HCT116 (cell line): ENCODE measurements around the gene CTXND1. TPM values are rescaled to one million over a fixed set of nuclear protein-coding genes. Genes with fewer than 3 reads are reported as not detected.

Experiments
- ATAC-seq: fragments of 200-7000 bp; cut with Tn5 transposase; 2 replicates; pipeline ENCODE4 v1.9.1; 2020; ENCODE audit warnings: mild to moderate bottlenecking, moderate library complexity
- BruUV-seq: library from RNA; stranded (reverse); fragments of 400-500 nt; replicated peaks from 2 replicates; lab custom pipeline; 2021; lab: Mats Ljungman, UMichigan
- CTCF ChIA-PET: fragments of 300-600 bp; sonication (Branson Sonifier 250); formaldehyde crosslinking; loops from one replicate; lab custom pipeline; 2021; ENCODE audit warnings: antibody characterized with exemption; lab: Charles Lee
- POLR2A ChIA-PET: fragments of 300-600, 350-600 bp; sonication (Branson Sonifier 250); formaldehyde crosslinking; loops from one replicate; lab custom pipeline; 2021; ENCODE audit warnings: antibody characterized with exemption; lab: Charles Lee
- RAD21 ChIA-PET, 2 experiments: fragments of 300-600 bp; sonication (Branson Sonifier 250); formaldehyde crosslinking; loops; one replicate each; lab custom pipeline; 2023; ENCODE audit warnings: low total read pairs in 2 of 2; ENCODE audit not compliant: uncharacterized antibody in 2 of 2, unreplicated experiment in 2 of 2, low non-redundant PET in 1 of 2; lab: Charles Lee
- DNase-seq: peaks from one replicate; pipeline ENCODE4 v3.0.0-alpha.2; 2010; ENCODE audit warnings: low read depth, low spot score
- H2AFZ ChIP-seq: fragments of 200-600 bp; shearing (Covaris generic), sonication (generic); 2 replicates; pipeline ENCODE4 v1.6.1; 2017; ENCODE audit warnings: low read depth, mixed run types, mixed read lengths, antibody characterized with exemption, low read length; ENCODE audit not compliant: poor library complexity, severe bottlenecking
- H3K27ac ChIP-seq: 2 replicates; pipeline ENCODE4 v1.5.1; 2012; ENCODE audit warnings: low read depth, low read length
- H3K27me3 ChIP-seq: fragments of 200-600 bp; sonication (generic); 2 replicates; pipeline ENCODE4 v1.6.1; 2016; ENCODE audit warnings: mixed run types, low read length, mixed read lengths; ENCODE audit not compliant: insufficient read depth
- H3K36me3 ChIP-seq, 2 experiments: fragments of 200-500 bp in 1 of 2; fragments of 200-600 bp in 1 of 2; sonication (Bioruptor generic) in 1 of 2; sonication (generic) in 1 of 2; 2 replicates each; pipeline versions ENCODE4 v1.5.1 to v1.6.1; 2014 to 2016; ENCODE audit warnings: low read length in 2 of 2, inconsistent platforms in 1 of 2, mixed read lengths in 1 of 2, mixed run types in 1 of 2; ENCODE audit not compliant: insufficient read depth in 2 of 2, control insufficient read depth in 1 of 2
- H3K4me1 ChIP-seq, 2 experiments: fragments of 200-600 bp in 1 of 2; sonication (generic) in 1 of 2; 2 replicates each; pipeline versions ENCODE4 v1.5.1 to v1.6.1; 2012 to 2017; ENCODE audit warnings: low read length in 2 of 2, inconsistent platforms in 1 of 2, mild to moderate bottlenecking in 1 of 2, mixed read lengths in 1 of 2, mixed run types in 1 of 2, moderate library complexity in 1 of 2; ENCODE audit not compliant: insufficient read depth in 2 of 2, control insufficient read depth in 1 of 2
- H3K4me2 ChIP-seq: fragments of 200-600 bp; sonication (generic); 2 replicates; pipeline ENCODE4 v1.6.1; 2017; ENCODE audit warnings: mixed run types, low read length, mixed read lengths
- H3K4me3 ChIP-seq, 2 experiments: fragments of 200-600 bp in 1 of 2; sonication (generic) in 1 of 2; replicated peaks in 1 of 2; 2 replicates each; pipeline ENCODE4 v1.5.1; 2011 to 2016; ENCODE audit warnings: low read length in 2 of 2, control low read depth in 1 of 2, low read depth in 1 of 2, mild to moderate bottlenecking in 1 of 2, mixed read lengths in 1 of 2, mixed run types in 1 of 2
- H3K79me2 ChIP-seq: fragments of 200-600 bp; sonication (generic); 2 replicates; pipeline ENCODE4 v1.6.1; 2017; ENCODE audit warnings: mild to moderate bottlenecking, mixed run types, low read length, moderate library complexity, mixed read lengths; ENCODE audit not compliant: insufficient read depth
- H3K9ac ChIP-seq: fragments of 200-600 bp; sonication (generic); 2 replicates; pipeline ENCODE4 v1.6.1; 2016; ENCODE audit warnings: low read length, mixed read lengths
- H3K9me2 ChIP-seq: fragments of 200-600 bp; sonication (generic), shearing (Covaris generic); 2 replicates; pipeline ENCODE4 v1.6.1; 2017; ENCODE audit warnings: mixed run types, mild to moderate bottlenecking, moderate library complexity; ENCODE audit not compliant: insufficient read depth
- H3K9me3 ChIP-seq, 2 experiments: fragments of 200-500 bp in 1 of 2; fragments of 200-600 bp in 1 of 2; sonication (Bioruptor generic) in 1 of 2; sonication (generic) in 1 of 2; 2 replicates each; pipeline ENCODE4 v1.6.1; 2014 to 2017; ENCODE audit warnings: low read length in 2 of 2, mixed read lengths in 2 of 2, inconsistent platforms in 1 of 2, low read depth in 1 of 2, mild to moderate bottlenecking in 1 of 2, mixed run types in 1 of 2, moderate library complexity in 1 of 2; ENCODE audit not compliant: control insufficient read depth in 1 of 2, insufficient read depth in 1 of 2
- H4K20me1 ChIP-seq: fragments of 200-600 bp; sonication (generic), shearing (Covaris generic); 2 replicates; pipeline ENCODE4 v1.6.1; 2017; ENCODE audit warnings: mixed run types, mild to moderate bottlenecking, moderate library complexity; ENCODE audit not compliant: insufficient read depth
- EZH2 ChIP-seq: fragments of 200-600 bp; sonication (generic); IDR thresholded peaks from 2 replicates; pipeline ENCODE4 v1.6.1; 2017; ENCODE audit warnings: antibody characterized with exemption, mixed run types
- EZH2phosphoT487 ChIP-seq: fragments of 200-600 bp; IDR thresholded peaks from 2 replicates; pipeline ENCODE4 v1.6.1; 2018; ENCODE audit warnings: antibody characterized with exemption, borderline replicate concordance
- FOSL1 ChIP-seq: IDR thresholded peaks from 2 replicates; pipeline ENCODE4 v1.6.1; 2012; ENCODE audit warnings: low read depth
- RAD21 ChIP-seq: IDR thresholded peaks from 2 replicates; pipeline ENCODE4 v1.6.1; 2012; ENCODE audit warnings: low read depth, mild to moderate bottlenecking
- REST ChIP-seq: IDR thresholded peaks from 2 replicates; pipeline ENCODE4 v1.6.1; 2012; ENCODE audit warnings: low read depth
- SIN3A ChIP-seq: IDR thresholded peaks from 2 replicates; pipeline ENCODE4 v1.6.1; 2012; ENCODE audit warnings: low read depth
- TCF7L2 ChIP-seq: IDR thresholded peaks from 2 replicates; pipeline ENCODE4 v1.7.0; 2011; ENCODE audit warnings: borderline replicate concordance, inconsistent platforms; ENCODE audit not compliant: insufficient read depth, insufficient read length; ENCODE audit errors: extremely low read depth
- YY1 ChIP-seq: IDR thresholded peaks from 2 replicates; pipeline ENCODE4 v1.6.1; 2011; ENCODE audit warnings: low read length, low read depth, moderate library complexity, mild to moderate bottlenecking; ENCODE audit not compliant: insufficient replicate concordance; ENCODE audit errors: extremely low read depth
- intact Hi-C: fragments of 100-400 bp; cut with micrococcal nuclease; formaldehyde crosslinking; loops from 2 replicates; pipeline ENCODE4 v1.10.0; 2022
- total RNA-seq: library from RNA; stranded (reverse); gene quantifications from one replicate; pipeline ENCODE4 v1.2.1, GENCODE V29; 2021; ENCODE audit not compliant: unreplicated experiment
- TF ChIP-seq, protein P1 (sequence below), 3 experiments: fragments of 200-600 bp in 1 of 3; sonication (generic) in 1 of 3; IDR thresholded peaks in 2 of 3; conservative IDR thresholded peaks in 1 of 3; 2 replicates each; pipeline ENCODE4 v1.5.1; 2012 to 2017; ENCODE audit warnings: low read depth in 2 of 3, low read length in 2 of 3, antibody characterized with exemption in 1 of 3, borderline replicate concordance in 1 of 3, control low read depth in 1 of 3, mild to moderate bottlenecking in 1 of 3, mixed read lengths in 1 of 3, mixed run types in 1 of 3, moderate library complexity in 1 of 3; ENCODE audit not compliant: insufficient read depth in 1 of 3

Gene CTXND1
- total RNA-seq, 1 experiment from 2014 or later: not detected

DNA sequence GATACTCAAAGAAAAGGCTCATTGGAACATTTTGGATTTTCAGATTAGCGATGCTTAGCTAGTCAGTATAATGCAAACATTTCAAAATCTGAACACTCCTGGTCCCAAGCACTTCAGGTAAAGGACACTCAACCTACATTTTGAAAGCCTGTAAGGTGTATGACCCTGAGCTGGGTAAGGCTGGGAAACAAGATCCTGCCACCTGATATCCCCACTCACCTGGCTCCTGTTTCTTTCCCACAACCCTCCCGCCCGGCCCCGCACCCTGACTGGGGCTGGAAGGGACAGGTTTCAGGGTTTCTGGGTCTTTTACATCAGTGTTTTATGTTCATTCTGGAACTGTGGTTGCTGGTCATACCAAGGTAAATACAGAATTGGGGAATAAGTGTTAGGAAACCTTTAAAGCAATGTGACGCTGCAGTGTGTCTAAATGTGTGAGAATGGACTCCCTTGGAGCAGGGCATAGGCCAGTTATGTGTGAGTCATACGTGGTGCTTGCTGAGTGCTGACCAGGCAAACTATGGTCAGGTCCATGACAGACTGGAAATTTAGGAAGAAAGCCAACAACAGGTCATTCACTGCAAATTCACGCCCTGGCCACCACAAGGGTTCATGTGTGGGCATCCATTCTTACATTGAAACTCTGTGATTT lies 22.9 kb downstream of the CTXND1 start:
- no peaks in the 10 kb centered on the region for H3K4me1 ChIP-seq
- peaks cover 13% of the 10 kb centered on the region for H3K27me3 ChIP-seq
- H3K79me2 ChIP-seq: no peaks in the 10 kb centered on the region
- H3K4me2 ChIP-seq: no peak overlapping the region
- H2AFZ ChIP-seq: no peak overlapping the region
- BruUV-seq: no TSS peak
- TF ChIP-seq YY1 (no peak), FOSL1 (no peak)
- no peak overlapping the region for H3K27ac ChIP-seq
- H3K9ac ChIP-seq: no peak overlapping the region
- H3K36me3 ChIP-seq: no peaks in the 10 kb centered on the region
- no peaks in the 10 kb centered on the region for H3K9me3 ChIP-seq
- H3K9me2 ChIP-seq: no peaks in the 10 kb centered on the region
- ChIA-PET CTCF (no interaction called here), RAD21 (no interaction called here), POLR2A (no interaction called here)
- ATAC-seq: no peak
- intact Hi-C loops: no loop called here
- no peak overlapping the region for H3K4me3 ChIP-seq
- no peaks in the 10 kb centered on the region for H4K20me1 ChIP-seq
- no peak for DNase-seq

GRCh38 chr15:80219955-80220354 lies 32.1 kb downstream of the CTXND1 start:
- H3K4me2 ChIP-seq: no peak overlapping the region
- no TSS peak for BruUV-seq
- no peak overlapping the region for H2AFZ ChIP-seq
- no peak for DNase-seq
- RAD21 ChIA-PET: no interaction called here
- no peak overlapping the region for H3K27ac ChIP-seq
- H3K9me2 ChIP-seq: no peaks in the 10 kb centered on the region
- no peak for ATAC-seq
- no peak overlapping the region for H3K4me3 ChIP-seq
- H3K36me3 ChIP-seq: no peaks in the 10 kb centered on the region
- H3K79me2 ChIP-seq: no peaks in the 10 kb centered on the region
- TF ChIP-seq REST (no peak), RAD21 (no peak), EZH2 (no peak), EZH2phosphoT487 (no peak), SIN3A (no peak), FOSL1 (no peak), TCF7L2 (no peak)
- TF ChIP-seq, protein P1, sequence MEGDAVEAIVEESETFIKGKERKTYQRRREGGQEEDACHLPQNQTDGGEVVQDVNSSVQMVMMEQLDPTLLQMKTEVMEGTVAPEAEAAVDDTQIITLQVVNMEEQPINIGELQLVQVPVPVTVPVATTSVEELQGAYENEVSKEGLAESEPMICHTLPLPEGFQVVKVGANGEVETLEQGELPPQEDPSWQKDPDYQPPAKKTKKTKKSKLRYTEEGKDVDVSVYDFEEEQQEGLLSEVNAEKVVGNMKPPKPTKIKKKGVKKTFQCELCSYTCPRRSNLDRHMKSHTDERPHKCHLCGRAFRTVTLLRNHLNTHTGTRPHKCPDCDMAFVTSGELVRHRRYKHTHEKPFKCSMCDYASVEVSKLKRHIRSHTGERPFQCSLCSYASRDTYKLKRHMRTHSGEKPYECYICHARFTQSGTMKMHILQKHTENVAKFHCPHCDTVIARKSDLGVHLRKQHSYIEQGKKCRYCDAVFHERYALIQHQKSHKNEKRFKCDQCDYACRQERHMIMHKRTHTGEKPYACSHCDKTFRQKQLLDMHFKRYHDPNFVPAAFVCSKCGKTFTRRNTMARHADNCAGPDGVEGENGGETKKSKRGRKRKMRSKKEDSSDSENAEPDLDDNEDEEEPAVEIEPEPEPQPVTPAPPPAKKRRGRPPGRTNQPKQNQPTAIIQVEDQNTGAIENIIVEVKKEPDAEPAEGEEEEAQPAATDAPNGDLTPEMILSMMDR (IDR thresholded peaks at IDR 0.05 in 2 of 3, conservative IDR thresholded peaks at IDR 0.05 in 1 of 3; ENCODE audit: borderline replicate concordance in 1 of 3, insufficient read depth in 1 of 3, low read depth in 2 of 3, low read length in 2 of 3): no peak
- intact Hi-C loops: no loop called here
- POLR2A ChIA-PET: no interaction called here
- CTCF ChIA-PET: no interaction called here
- H3K9ac ChIP-seq: no peak overlapping the region
- H3K9me3 ChIP-seq: no peaks in the 10 kb centered on the region
- H4K20me1 ChIP-seq: no peaks in the 10 kb centered on the region
- no peaks in the 10 kb centered on the region for H3K4me1 ChIP-seq
- H3K27me3 ChIP-seq: no peaks in the 10 kb centered on the region
